IMR-90 (cell line): ENCODE measurements around the gene ARHGAP28. TPM values are rescaled to one million over a fixed set of nuclear protein-coding genes. Genes with fewer than 3 reads are reported as not detected.

ENCODE experiments used
- ATAC-seq: fragments of 200-7000 bp; cut with Tn5 transposase; 2 replicates; pipeline ENCODE4 v1.9.1; 2020; ENCODE audit warnings: low read depth, mild to moderate bottlenecking, moderate library complexity
- BruUV-seq: library from RNA; stranded (reverse); fragments of 400-500 nt; replicated peaks from 2 replicates; lab custom pipeline; 2021; lab: Mats Ljungman, UMichigan
- CTCF ChIA-PET: fragments of 300-600 bp; formaldehyde crosslinking; extraction: SDS; loops from one replicate; lab custom pipeline; 2021; ENCODE audit warnings: antibody characterized with exemption; lab: Yijun Ruan, JAX
- POLR2A ChIA-PET: fragments of 300-600 bp; sonication (Branson Sonifier 250); formaldehyde crosslinking; loops from one replicate; lab custom pipeline; 2022; ENCODE audit warnings: antibody characterized with exemption; ENCODE audit not compliant: unreplicated experiment; lab: Charles Lee
- DNase-seq: peaks from one replicate; pipeline ENCODE4 v3.0.0; 2013
- H2AFZ ChIP-seq: replicated peaks from 2 replicates; pipeline ENCODE3; 2013; ENCODE audit warnings: low read length, mild to moderate bottlenecking; ENCODE audit not compliant: poor library complexity
- H2AK5ac ChIP-seq: 2 replicates; pipeline ENCODE4 v1.6.1; 2013; ENCODE audit warnings: low read depth, low read length, inconsistent platforms
- H2AK9ac ChIP-seq: replicated peaks from 2 replicates; pipeline ENCODE3; 2013; ENCODE audit warnings: mild to moderate bottlenecking, low read depth, low read length, moderate library complexity; ENCODE audit not compliant: poor library complexity
- H2BK120ac ChIP-seq: 2 replicates; pipeline ENCODE4 v1.6.1; 2013; ENCODE audit warnings: low read depth, low read length, inconsistent platforms
- H2BK15ac ChIP-seq: 3 replicates; pipeline ENCODE4 v1.6.1; 2013; ENCODE audit warnings: low read depth, low read length, inconsistent platforms
- H2BK20ac ChIP-seq: 2 replicates; pipeline ENCODE4 v1.6.1; 2013; ENCODE audit warnings: low read depth, mild to moderate bottlenecking, inconsistent platforms, low read length, moderate library complexity
- H2BK5ac ChIP-seq: 2 replicates; pipeline ENCODE4 v1.6.1; 2013; ENCODE audit warnings: mild to moderate bottlenecking, low read depth, low read length, inconsistent platforms; ENCODE audit not compliant: poor library complexity, severe bottlenecking
- H3K14ac ChIP-seq: replicated peaks from 2 replicates; pipeline ENCODE4 v1.6.1; 2013; ENCODE audit warnings: low read depth, low read length, inconsistent platforms
- H3K18ac ChIP-seq: 2 replicates; pipeline ENCODE4 v1.6.1; 2013; ENCODE audit warnings: low read depth, low read length, control low read depth
- H3K23ac ChIP-seq: 2 replicates; pipeline ENCODE4 v1.6.1; 2013; ENCODE audit warnings: low read depth, low read length, inconsistent platforms
- H3K27ac ChIP-seq: 2 replicates; pipeline ENCODE4 v1.5.1; 2013; ENCODE audit warnings: mild to moderate bottlenecking, control low read depth, low read length; ENCODE audit not compliant: insufficient read depth
- H3K27me3 ChIP-seq: 2 replicates; pipeline ENCODE4 v1.6.1; 2013; ENCODE audit warnings: low read length; ENCODE audit not compliant: control insufficient read depth, insufficient read depth
- H3K36me3 ChIP-seq: 2 replicates; pipeline ENCODE4 v1.6.1; 2013; ENCODE audit warnings: low read length, mixed read lengths; ENCODE audit not compliant: control insufficient read depth, insufficient read depth
- H3K4ac ChIP-seq: 2 replicates; pipeline ENCODE4 v1.6.1; 2013; ENCODE audit warnings: low read depth, low read length, inconsistent platforms
- H3K4me1 ChIP-seq: 2 replicates; pipeline ENCODE4 v1.6.1; 2013; ENCODE audit warnings: low read length, mixed read lengths; ENCODE audit not compliant: control insufficient read depth, insufficient read depth
- H3K4me2 ChIP-seq: 2 replicates; pipeline ENCODE4 v1.6.1; 2013; ENCODE audit warnings: low read depth, mild to moderate bottlenecking, control low read depth, low read length, moderate library complexity
- H3K4me3 ChIP-seq: 2 replicates; pipeline ENCODE4 v1.5.1; 2013; ENCODE audit warnings: low read depth, mild to moderate bottlenecking, control low read depth, low read length, moderate library complexity; ENCODE audit not compliant: insufficient read depth
- H3K56ac ChIP-seq: 2 replicates; pipeline ENCODE4 v1.6.1; 2013; ENCODE audit warnings: low read length, inconsistent platforms; ENCODE audit not compliant: insufficient read depth; ENCODE audit errors: extremely low read depth
- H3K79me1 ChIP-seq, 2 experiments: 2 replicates each; pipeline ENCODE4 v1.6.1; 2013; ENCODE audit warnings: low read length in 2 of 2, inconsistent platforms in 1 of 2, low read depth in 1 of 2
- H3K9ac ChIP-seq: 2 replicates; pipeline ENCODE4 v1.6.1; 2013; ENCODE audit warnings: low read depth, low read length, control low read depth
- H3K9me1 ChIP-seq: 2 replicates; pipeline ENCODE4 v1.6.1; 2013; ENCODE audit warnings: low read length, inconsistent platforms; ENCODE audit not compliant: insufficient read depth
- H3K9me3 ChIP-seq: 2 replicates; pipeline ENCODE4 v1.6.1; 2013; ENCODE audit warnings: low read length; ENCODE audit not compliant: control insufficient read depth, insufficient read depth
- H4K20me1 ChIP-seq: 2 replicates; pipeline ENCODE4 v1.6.1; 2013; ENCODE audit warnings: low read length, inconsistent platforms; ENCODE audit not compliant: insufficient read depth
- H4K5ac ChIP-seq: 2 replicates; pipeline ENCODE4 v1.6.1; 2013; ENCODE audit warnings: mild to moderate bottlenecking, low read depth, low read length, control low read depth
- H4K8ac ChIP-seq, 2 experiments: 2 replicates each; pipeline ENCODE4 v1.6.1; 2013; ENCODE audit warnings: low read depth in 2 of 2, low read length in 2 of 2, control low read depth in 1 of 2, inconsistent platforms in 1 of 2
- H4K91ac ChIP-seq: 2 replicates; pipeline ENCODE4 v1.6.1; 2013; ENCODE audit warnings: low read depth, low read length, inconsistent platforms; ENCODE audit not compliant: insufficient read depth
- CHD1 ChIP-seq: IDR thresholded peaks from 2 replicates; pipeline ENCODE4 v1.6.1; 2012; ENCODE audit warnings: low read depth, low read length, improper control_type of control experiment
- CTCF ChIP-seq: conservative IDR thresholded peaks from 2 replicates; pipeline ENCODE4 v1.5.1; 2012; ENCODE audit warnings: mild to moderate bottlenecking, low read depth, low read length, improper control_type of control experiment
- ELK1 ChIP-seq: fragments of 150-350 bp; IDR thresholded peaks from 2 replicates; pipeline ENCODE4 v1.6.1; 2016; ENCODE audit warnings: low read depth, mild to moderate bottlenecking, low read length, moderate library complexity, borderline replicate concordance
- MAFK ChIP-seq: IDR thresholded peaks from 2 replicates; pipeline ENCODE4 v1.6.1; 2012; ENCODE audit warnings: low read depth, low read length, improper control_type of control experiment
- NFE2L2 ChIP-seq: fragments of 150-350 bp; IDR thresholded peaks from 2 replicates; pipeline ENCODE4 v1.6.1; 2016; ENCODE audit warnings: low read depth, mild to moderate bottlenecking, low read length
- POLR2A ChIP-seq: IDR thresholded peaks from 2 replicates; pipeline ENCODE4 v1.6.1; 2012; ENCODE audit warnings: mild to moderate bottlenecking, low read depth, low read length
- RAD21 ChIP-seq: IDR thresholded peaks from 2 replicates; pipeline ENCODE4 v1.6.1; 2012; ENCODE audit warnings: low read length, improper control_type of control experiment
- RCOR1 ChIP-seq: IDR thresholded peaks from 2 replicates; pipeline ENCODE4 v1.6.1; 2012; ENCODE audit warnings: mild to moderate bottlenecking, low read length, improper control_type of control experiment; ENCODE audit not compliant: insufficient replicate concordance
- SMC3 ChIP-seq: fragments of 150-350 bp; IDR thresholded peaks from 2 replicates; pipeline ENCODE4 v1.6.1; 2016; ENCODE audit warnings: low read depth, mild to moderate bottlenecking, antibody characterized with exemption, low read length, moderate library complexity
- WGBS, 2 experiments: methylation state at CpG; one replicate each; pipeline versions ENCODE4 v1.1.5 to v1.1.7; 2013; ENCODE audit warnings: missing lambda C conversion rate in 2 of 2; ENCODE audit not compliant: insufficient read length in 1 of 2; ENCODE audit errors: extremely low coverage in 2 of 2; 5-methylcytosine and 5-hydroxymethylcytosine counted together
- dilution Hi-C: fragments of 300-500 bp; cut with HindIII; formaldehyde crosslinking; loops from one replicate; pipeline ENCODE4 v1.14.3; 2018; ENCODE audit warnings: low sequenced_read_pairs; ENCODE audit not compliant: unreplicated experiment
- in situ Hi-C: fragments of 300-500 bp; cut with MboI; formaldehyde crosslinking; loops from 3 replicates; pipeline ENCODE4 v1.14.3; 2019; ENCODE audit warnings: low sequenced_read_pairs, inconsistent platforms, mixed read lengths
- intact Hi-C: fragments of 100-400 bp; cut with micrococcal nuclease; formaldehyde crosslinking; loops from 2 replicates; pipeline ENCODE4 v1.10.0; 2022
- polyA plus RNA-seq, 3 experiments: library from polyadenylated mRNA; depleted of rRNA; stranded (reverse); fragments of >200 nt; gene quantifications; 2 replicates each; pipeline ENCODE4 v1.2.3, GENCODE V29; 2012; ENCODE audit warnings: low replicate concordance in 1 of 3
- total RNA-seq: library from RNA; depleted of rRNA; stranded (reverse); fragments of >200 nt; gene quantifications from 2 replicates; pipeline ENCODE4 v1.2.3, GENCODE V29; 2012

The ARHGAP28 gene
- total and polyA plus RNA-seq, 2 of the 4 experiments (the other 2 are of a cell fraction), result 1.8 to 3.8 TPM

GRCh38 chr18:6928359-6928758, 198.8 kb downstream of the ARHGAP28 start:
- Histone ChIP-seq H3K9ac (no peak overlapping the region), H3K36me3 (no peaks in the 10 kb centered on the region), H3K23ac (no peak overlapping the region), H2AK9ac (no peak overlapping the region), H2BK5ac (no peak overlapping the region), H2AFZ (no peak overlapping the region), H2BK20ac (no peak overlapping the region), H3K79me1 (no peaks in the 10 kb centered on the region), H4K5ac (no peak overlapping the region), H4K8ac (no peak overlapping the region), H4K91ac (no peak overlapping the region), H3K9me1 (no peaks in the 10 kb centered on the region), H3K4me1 (no peaks in the 10 kb centered on the region), H4K20me1 (no peaks in the 10 kb centered on the region), H3K4me3 (no peak overlapping the region), H2BK120ac (no peak overlapping the region), H3K9me3 (no peaks in the 10 kb centered on the region), H3K4me2 (no peak overlapping the region), H2AK5ac (no peak overlapping the region), H3K27me3 (no peaks in the 10 kb centered on the region; the same call in 1 of the 2 replicates), H3K56ac (no peak overlapping the region), H3K4ac (no peak overlapping the region), H2BK15ac (no peak overlapping the region), H3K14ac (no peak overlapping the region), H3K27ac (no peak overlapping the region), H3K18ac (no peak overlapping the region)
- dilution Hi-C loops, result no loop called here
- in situ Hi-C loops, result no loop called here
- CTCF ChIA-PET, result no interaction called here
- POLR2A ChIA-PET, result no interaction called here
- intact Hi-C loops, result no loop called here
- WGBS, 2 experiments, result 88% methylated on average over 3 of the region's 11 CpGs; no CpG with 5 or more reads in 1 of the 2 experiments
- TF ChIP-seq CTCF (no peak), MAFK (no peak), ELK1 (no peak), POLR2A (no peak), SMC3 (no peak), NFE2L2 (no peak), RAD21 (no peak), CHD1 (no peak), RCOR1 (no peak)
- no TSS peak for BruUV-seq
- DNase-seq, result no peak
- no peak for ATAC-seq
